GM23338 (cell line): ENCODE results near the gene CLDN20.

ENCODE experiments used
- CTCF ChIP-seq, 2 experiments: fragments of 200-600 bp in 1 of 2; sonication (generic) in 1 of 2; conservative IDR thresholded peaks; 2 replicates each; pipeline versions ENCODE4 v1.5.1 to v1.6.1; 2016 to 2017; ENCODE audit warnings: antibody characterized with exemption in 2 of 2, low read depth in 2 of 2, mild to moderate bottlenecking in 2 of 2, moderate library complexity in 1 of 2
- EZH2 ChIP-seq: fragments of 200-600 bp; sonication (generic); IDR thresholded peaks from one replicate; pipeline ENCODE4 v1.8.0; 2017; ENCODE audit warnings: antibody characterized with exemption, mild to moderate bottlenecking, low read depth; ENCODE audit not compliant: unreplicated experiment
- EZH2phosphoT487 ChIP-seq: fragments of 200-600 bp; sonication (generic); IDR thresholded peaks from one replicate; pipeline ENCODE4 v1.8.1; 2018; ENCODE audit warnings: antibody characterized with exemption; ENCODE audit not compliant: unreplicated experiment
- JUNB ChIP-seq: IDR thresholded peaks from one replicate; pipeline ENCODE4 v1.6.1; 2016; ENCODE audit warnings: antibody characterized with exemption; ENCODE audit not compliant: unreplicated experiment
- STAT1 ChIP-seq: IDR thresholded peaks from one replicate; pipeline ENCODE4 v1.6.1; 2016; ENCODE audit warnings: antibody characterized with exemption; ENCODE audit not compliant: unreplicated experiment
- ZNF114 ChIP-seq: fragments of 250-450 bp; sonication (Bioruptor Pico); IDR thresholded peaks from 2 replicates; pipeline ENCODE4 v1.5.0; 2020; ENCODE audit warnings: mild to moderate bottlenecking, moderate library complexity
- ZNF462 ChIP-seq: fragments of 250-450 bp; sonication (Bioruptor Pico); IDR thresholded peaks from 2 replicates; pipeline ENCODE4 v1.5.0; 2020; ENCODE audit warnings: mild to moderate bottlenecking, moderate library complexity

DNA sequence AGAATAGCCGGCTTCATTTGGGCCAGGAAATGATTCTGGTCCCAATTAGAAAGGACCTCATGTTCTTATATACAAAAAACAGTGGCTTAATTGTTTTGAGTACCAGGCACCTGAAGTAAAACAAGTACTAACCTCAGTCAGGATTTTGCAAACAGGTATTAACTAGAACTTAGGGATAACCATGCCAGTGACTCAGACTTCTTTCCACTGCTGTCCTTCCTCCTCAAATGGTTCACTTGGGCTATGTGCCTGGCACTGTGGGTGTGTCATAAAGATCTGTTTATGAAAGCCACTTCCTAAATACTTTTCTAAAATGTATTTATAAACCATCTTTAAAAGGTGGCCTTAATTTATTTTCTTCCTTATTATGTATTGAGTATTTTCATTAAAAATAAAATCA, 10.7 kb downstream of the CLDN20 start:
- TF ChIP-seq CTCF (conservative IDR thresholded peaks at IDR 0.05; ENCODE audit: low read depth in 2 of 2), result no peak
- no peak for TF ChIP-seq EZH2phosphoT487
- TF ChIP-seq ZNF462 (CRISPR knock-in tag), result no peak
- no peak for TF ChIP-seq EZH2
- TF ChIP-seq STAT1, result no peak
- TF ChIP-seq ZNF114, result no peak
- no peak for TF ChIP-seq JUNB
